Urothelium cell line (cell line): ENCODE measurements around the gene ZDHHC14.
"Not testable (repeated sequence)": the region's sequence is repeated elsewhere in the genome, so short reads cannot be mapped to it uniquely, and the experiment has no call there.

Experiments
- DNase-seq: peaks from one replicate; pipeline ENCODE4 v3.0.0; 2011; ENCODE audit warnings: low spot score, mixed read lengths
- FAIRE-seq: peaks from 2 replicates; lab custom pipeline; 2011; peaks lifted over from hg19 to GRCh38; lab: Jason Lieb, UNC

ZDHHC14 gene

DNA sequence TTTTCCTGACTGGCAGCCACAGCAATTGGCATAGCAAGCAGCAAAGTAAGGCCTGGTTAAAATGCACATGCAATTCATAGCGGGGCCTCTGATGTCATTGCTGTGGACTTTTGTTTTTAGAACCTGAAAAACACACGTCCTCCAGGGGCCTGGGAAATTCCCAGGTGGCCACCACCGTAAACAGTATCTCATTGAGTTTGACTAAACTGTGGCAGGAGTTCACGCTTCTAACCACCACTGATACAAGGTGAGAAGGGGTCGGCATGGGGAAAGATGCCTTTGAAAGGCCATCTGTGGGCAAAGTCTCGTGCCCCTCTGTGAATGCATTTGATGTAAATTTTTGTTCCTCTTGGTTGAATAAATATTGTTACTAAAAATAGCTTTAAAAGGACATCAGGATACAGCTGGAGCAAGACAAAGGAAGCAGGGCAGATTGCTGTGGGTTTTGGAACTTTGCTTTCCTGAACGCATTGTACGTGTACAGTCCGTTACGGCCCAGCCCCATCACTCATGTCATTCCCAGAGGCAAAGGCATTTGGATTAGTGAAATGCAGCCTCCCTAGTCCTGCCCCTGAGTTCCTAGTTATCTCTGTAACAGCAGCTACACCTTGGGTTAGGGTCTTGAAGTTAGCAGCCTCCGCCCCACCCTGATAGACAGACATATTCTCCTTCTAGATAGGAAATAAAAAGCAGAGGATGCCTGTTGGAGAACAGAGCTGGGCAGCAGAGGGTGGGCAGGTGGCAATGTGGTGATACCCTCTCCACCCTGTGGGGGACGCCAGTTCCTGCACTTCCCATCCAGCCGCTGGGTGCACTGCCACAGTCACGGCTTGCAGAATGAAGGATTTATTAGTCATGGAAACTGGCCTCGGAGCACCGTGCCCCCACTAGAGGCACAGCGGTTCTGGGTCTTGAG is 80.3 kb downstream of the ZDHHC14 start:
- FAIRE-seq (no peak), DNase-seq (no peak)

DNA sequence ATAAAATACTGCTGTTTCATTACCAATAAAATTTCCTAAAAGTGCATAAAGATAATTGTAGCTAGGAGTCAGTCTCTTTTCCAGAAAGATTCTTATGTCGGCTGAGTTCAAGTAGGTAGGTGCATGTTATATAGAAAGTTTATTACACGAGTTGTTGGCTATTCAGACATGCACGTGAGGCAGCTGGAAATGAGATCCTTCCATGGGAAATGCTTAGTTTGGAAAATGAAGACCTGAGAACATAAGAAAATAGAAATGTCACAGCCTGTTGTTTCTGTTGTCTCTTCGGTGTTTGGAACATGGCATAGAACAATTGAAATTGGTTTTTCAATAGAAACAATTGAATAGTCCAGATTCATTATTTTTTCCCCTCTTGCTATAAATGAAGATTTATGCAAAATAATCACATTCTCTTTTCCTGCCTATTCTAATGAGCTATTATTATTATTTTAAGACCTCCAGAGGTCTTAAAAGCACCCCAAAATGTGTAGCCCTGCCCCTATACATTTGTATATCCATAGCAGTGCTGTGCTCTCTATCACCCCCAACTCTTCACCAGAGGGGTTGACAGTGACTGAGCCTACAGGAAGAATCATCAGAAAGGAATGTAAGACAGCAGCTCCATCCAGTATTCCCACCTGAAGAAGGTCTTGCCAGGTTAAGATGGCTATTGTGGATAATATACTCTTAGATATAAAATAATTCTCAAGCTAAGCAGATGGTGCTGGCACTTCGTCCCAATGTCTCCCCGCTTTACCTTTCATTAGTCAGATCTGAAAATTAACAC is 82.2 kb downstream of the ZDHHC14 start:
- no peak for FAIRE-seq
- no peak for DNase-seq

GRCh38 chr6:157463743-157464135 is 82.7 kb downstream of the ZDHHC14 start:
- FAIRE-seq = not testable (repeated sequence)

DNA sequence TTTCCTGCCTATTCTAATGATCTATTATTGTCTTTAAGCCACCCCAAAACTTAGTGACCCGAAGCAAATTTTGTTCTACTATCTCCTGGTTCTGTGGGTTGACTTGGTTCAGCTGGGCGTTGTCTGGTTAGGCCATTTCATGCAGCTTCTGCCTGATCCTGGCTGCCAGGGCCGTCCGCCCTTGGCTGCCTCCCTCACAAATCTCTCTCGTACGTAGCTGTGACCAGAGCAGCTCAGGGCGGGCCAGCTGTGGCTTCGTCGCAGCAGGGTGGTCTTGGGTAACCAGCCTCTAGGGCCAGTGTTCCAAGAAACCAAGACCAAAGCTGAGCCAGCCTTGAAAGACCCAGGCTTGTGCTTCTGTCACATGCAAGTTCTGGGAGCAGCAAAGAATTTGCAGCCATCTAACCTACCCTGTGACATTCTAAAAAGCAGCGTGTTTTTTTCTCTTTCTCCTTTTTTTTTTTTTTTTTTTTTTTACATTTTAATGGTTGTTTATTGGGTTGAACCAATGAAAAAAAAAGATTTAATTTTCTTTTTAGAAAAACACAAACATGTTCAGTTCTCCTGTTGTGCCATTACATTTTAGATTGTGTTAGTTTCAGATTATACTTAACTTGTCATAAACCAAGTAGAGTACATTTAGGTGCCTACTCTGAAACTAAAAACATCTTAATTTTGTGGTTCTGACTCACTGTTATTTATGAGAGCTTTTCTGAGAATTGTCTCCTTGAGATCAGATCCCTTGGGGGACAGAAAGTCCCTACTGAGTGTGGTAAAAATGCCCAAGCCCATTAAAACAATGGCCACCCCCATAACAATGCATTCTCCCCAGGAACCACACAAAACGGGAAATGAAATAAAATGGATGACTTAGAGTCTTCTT is 83.9 kb downstream of the ZDHHC14 start:
- DNase-seq (no peak), FAIRE-seq (no peak)

More at GRCh38 chr6:157463743-157464135, 82.7 kb downstream of the ZDHHC14 start:
- DNase-seq = not testable (repeated sequence)

DNA sequence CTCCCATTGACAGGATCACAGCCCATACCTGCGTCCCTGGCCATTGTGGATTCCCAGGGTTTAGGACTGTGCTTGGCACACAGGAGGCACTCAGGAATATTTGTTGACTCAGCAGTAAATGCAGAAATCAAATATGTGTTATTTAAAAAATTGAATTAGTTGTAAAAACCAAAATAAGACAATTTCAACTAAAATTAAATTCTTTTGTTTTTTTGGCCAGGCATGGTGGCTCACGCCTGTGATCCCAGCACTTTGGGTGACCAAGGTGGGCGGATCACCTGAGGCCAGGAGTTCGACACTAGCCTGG is 85.3 kb downstream of the ZDHHC14 start:
- no peak for DNase-seq
- FAIRE-seq = no peak

- FAIRE-seq, DNase-seq: not testable (repeated sequence)
Measured at GRCh38 chr6:157467339-157467738, 86.3 kb downstream of the ZDHHC14 start.

GRCh38 chr6:157468054-157468453 is 87.1 kb downstream of the ZDHHC14 start:
- FAIRE-seq = no peak
- no peak for DNase-seq

GRCh38 chr6:157468574-157468973 is 87.6 kb downstream of the ZDHHC14 start:
- no peak for FAIRE-seq
- DNase-seq = no peak

GRCh38 chr6:157469378-157469777 is 88.4 kb downstream of the ZDHHC14 start:
- no peak for FAIRE-seq
- no peak for DNase-seq

DNA sequence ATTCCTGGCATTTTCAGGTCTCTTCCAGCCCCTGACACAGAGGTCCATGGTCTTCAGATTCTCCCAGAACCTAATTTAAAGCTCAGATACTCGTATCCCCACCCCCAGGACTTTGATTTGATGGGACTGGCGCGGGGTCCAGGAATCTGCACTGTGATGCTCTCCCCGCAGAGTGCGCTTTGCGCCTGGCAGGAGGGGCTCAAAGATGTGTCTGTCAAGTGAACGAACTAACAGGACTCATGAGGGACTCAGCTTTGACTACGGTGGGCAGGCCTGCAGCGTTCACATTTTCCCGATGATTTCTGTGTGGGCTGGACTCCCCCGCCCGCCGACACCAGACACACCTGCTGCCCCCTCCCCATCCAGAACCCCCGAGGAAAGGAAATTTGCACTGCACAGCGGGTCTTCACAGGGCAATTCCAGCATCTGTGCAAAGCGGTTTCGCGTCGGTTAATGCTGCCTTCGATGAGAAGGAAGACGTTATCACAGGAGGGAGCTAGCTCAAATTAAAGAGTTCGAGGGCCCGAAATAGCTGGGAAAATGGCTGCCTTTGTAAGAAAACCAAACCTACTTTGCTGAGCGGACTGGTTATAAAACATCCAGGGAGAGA is 90.2 kb downstream of the ZDHHC14 start:
- no peak for FAIRE-seq
- no peak for DNase-seq

- FAIRE-seq = no peak
Measured at GRCh38 chr6:157471895-157472686, 91.1 kb downstream of the ZDHHC14 start.

GRCh38 chr6:157476797-157477196 is 95.8 kb downstream of the ZDHHC14 start:
- no peak for FAIRE-seq
- DNase-seq = no peak

More at GRCh38 chr6:157471895-157472686, 91.1 kb downstream of the ZDHHC14 start:
- DNase-seq = no peak

- FAIRE-seq (no peak), DNase-seq (no peak)
Measured at GRCh38 chr6:157478926-157479325, 97.9 kb downstream of the ZDHHC14 start.

DNA sequence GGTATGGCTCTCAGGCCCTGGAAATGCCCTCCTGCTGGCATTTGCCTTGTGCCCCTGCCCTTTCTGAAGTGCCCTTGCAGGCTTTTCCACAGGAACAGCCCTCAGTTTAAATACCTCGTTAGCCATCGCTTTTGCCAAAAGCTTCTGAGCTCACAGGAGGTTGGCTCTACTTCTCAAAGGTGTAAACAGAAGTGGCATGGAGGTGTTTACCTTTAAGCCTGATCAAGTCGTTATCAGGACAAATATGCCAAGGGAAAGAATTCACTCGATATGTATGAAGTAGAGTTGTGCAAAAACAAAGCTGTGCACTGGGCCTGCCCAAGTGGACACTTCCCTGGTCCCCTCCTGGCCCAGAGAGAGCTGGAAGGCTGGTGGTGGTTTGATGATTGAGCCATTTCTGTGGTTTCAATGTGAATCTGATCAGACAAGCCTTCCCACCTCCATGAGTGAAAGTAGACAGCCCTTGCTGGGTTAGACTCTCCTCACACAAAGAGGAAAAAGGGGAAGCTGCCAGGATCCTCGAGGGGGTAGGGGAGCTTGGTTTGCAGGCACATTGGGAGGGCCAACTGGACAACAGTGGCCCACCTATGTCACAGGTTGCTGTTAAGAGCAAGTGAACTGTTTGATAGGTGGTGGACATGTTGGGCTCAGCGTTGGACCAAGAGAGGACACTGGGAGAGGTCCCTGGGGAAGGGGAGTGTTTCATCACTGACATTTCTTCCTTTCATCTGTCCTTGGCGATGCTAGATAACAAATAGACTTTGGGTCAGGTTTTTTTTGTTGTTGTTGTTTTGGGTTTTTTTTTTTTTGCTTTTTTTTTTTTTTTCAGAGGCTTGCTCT is 98.7 kb downstream of the ZDHHC14 start:
- DNase-seq = no peak
- FAIRE-seq = no peak

GRCh38 chr6:157481189-157481864 is 100.3 kb downstream of the ZDHHC14 start:
- FAIRE-seq (peak; percentile 27), DNase-seq (no peak)

- no peak for FAIRE-seq
- no peak for DNase-seq
Measured at GRCh38 chr6:157481865-157482249, 100.9 kb downstream of the ZDHHC14 start.

GRCh38 chr6:157483770-157484169 is 102.8 kb downstream of the ZDHHC14 start:
- no peak for FAIRE-seq
- DNase-seq = no peak

DNA sequence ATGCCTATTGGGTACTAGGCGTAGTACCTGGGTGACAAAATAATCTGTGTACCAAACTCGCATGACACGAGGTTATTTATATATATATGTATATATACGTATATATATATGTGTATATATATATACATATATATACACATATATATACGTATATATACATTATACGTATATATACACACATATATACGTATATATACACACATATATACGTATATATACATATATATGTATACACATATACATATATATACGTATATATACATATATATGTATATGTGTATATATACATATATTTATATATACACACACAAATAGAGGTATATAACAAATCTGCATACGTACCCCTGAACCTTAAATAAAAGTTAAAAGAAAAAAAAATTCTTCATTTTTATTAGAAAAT is 103.2 kb downstream of the ZDHHC14 start:
- DNase-seq = no peak

More for the DNA sequence above, 103.2 kb downstream of the ZDHHC14 start:
- FAIRE-seq = no peak
